Globus pallidus (tissue), 1 donor: ENCODE results near the gene B3GLCT.
"Not testable (repeated sequence)": the region's sequence is repeated elsewhere in the genome, so short reads cannot be mapped to it uniquely, and the experiment has no call there.

Experiments
- DNase-seq: peaks from one replicate; pipeline ENCODE4 v3.0.0-alpha.2; 2015; ENCODE audit warnings: low spot score

The B3GLCT gene

DNA sequence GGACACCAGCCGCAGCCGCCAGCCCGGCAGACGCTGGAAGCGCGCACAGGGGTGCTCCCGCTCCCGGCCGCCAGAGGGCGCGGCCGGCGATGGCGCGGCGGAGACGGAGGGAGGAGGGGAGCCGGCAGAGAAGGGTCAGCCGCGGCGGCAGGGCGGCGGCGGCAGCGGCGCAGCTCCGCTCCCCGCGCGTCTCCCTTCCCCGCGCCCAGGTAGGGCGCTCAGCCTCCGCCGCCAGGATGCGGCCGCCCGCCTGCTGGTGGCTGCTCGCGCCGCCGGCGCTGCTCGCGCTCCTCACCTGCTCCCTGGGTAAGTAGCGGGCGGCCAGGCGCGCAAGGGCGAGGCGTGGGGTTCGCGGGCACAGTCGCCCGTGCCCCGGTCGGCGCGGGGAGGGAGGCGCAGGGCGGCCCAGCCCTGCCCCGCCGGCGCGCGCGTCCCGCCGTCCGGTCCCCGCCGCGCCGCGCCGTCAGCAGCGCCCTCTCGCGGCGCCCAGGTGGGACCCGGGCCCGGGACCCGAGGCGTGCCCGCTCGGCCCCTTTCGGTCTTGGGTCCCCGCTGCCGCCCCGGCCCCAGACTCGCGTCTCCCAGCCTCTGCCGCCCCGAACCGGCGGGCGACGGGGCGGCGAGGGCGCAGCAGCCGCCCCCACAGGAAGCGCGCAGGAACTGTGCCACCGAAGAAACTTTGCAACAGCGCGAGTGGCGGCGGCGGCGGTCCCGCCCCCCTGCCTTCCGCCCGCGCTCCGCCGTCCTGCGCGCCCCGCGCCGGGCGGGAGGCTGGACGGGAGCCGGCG lies at the start of gene B3GLCT:
Gene B3GLCT (plus strand): TSS at position 127 of the 788 bp plus-strand sequence. CDS start 110 bp downstream, at position 237.
- peak; percentile 78 for DNase-seq

DNA sequence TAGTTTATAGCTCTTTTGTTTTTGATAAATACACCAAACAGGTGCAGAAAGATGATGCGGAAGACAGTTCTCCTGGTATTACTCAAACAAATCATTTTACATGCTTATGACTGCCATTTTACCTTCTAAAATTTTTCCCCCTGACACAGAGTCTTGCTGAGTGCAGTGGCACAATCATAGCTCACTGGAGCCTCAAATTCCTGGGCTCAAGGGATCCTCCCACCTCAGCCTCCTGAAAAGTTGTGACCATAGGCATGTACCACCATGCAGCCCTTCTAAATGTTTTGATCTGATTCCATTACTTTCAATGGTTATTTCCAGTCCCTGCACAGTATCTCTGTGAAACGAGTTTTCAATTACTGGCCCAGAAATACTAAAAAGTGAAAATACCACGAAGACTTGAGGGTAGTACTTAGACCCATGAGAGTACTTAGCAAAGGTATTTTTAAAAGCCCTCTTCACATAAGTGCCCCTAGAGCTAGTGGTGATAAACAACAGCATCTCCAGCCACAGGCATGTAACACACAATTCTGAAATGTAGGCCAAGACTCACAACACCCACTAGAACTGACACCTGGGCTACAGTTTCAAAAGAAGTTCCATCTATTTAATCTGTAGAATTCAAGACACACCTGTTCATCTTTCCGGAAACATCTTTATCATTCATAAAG lies 49.3 kb upstream of the B3GLCT start:
- no peak for DNase-seq

DNA sequence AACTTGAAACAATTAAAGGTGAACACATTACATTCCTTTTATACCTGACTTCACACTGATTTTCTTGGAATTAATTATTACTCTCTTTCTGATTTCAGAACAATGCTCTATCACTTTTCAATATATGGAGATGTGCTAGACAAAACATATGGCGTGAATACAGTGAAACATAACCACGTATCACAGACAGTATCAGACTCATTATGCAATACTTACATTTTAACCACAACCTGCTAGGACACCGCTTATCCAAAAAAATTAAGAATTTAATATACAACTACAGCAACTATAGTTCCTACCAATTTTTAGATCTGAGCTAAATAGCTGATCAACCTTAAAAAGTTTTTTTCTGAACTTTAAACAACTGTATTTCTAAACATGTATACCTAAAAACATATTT lies 47.9 kb upstream of the B3GLCT start:
- no peak for DNase-seq

DNA sequence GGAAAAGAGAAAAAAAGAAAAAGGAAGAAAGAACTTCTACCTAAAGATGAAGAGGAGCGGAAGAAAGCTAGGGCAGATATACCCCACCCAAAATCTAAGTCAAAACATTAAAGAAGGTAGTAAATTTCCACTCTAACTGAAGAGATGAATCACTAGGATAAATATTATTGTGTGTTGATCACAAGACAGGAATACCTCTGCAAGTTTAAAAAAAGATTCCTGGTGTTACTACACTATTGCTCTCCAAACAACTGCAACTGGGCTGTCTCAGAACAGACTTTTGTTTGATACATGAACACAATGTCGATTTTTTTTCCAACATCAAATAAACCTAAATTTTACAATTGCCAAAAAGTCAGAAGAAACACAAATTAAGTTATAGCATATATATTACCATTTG lies 44.8 kb upstream of the B3GLCT start:
- no peak for DNase-seq

DNA sequence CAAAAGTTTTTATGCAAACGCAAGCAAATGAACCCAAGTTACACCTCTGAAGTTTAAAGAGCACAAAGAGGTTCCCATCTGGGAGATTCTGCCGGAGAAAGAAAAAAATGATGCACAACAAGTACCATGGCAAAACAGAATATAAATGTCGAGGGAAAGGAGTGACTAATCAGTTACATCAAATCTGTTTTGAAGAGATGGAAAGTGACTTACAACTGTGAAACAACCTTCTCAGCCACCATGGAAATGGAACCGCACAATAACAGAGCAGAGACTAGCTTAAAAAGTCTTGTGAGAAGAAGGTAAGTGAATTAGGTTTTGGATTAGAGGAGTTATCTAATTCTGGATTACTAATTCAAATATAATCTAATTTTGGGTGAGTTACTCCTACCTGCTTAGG lies 40.5 kb upstream of the B3GLCT start:
- no peak for DNase-seq

DNA sequence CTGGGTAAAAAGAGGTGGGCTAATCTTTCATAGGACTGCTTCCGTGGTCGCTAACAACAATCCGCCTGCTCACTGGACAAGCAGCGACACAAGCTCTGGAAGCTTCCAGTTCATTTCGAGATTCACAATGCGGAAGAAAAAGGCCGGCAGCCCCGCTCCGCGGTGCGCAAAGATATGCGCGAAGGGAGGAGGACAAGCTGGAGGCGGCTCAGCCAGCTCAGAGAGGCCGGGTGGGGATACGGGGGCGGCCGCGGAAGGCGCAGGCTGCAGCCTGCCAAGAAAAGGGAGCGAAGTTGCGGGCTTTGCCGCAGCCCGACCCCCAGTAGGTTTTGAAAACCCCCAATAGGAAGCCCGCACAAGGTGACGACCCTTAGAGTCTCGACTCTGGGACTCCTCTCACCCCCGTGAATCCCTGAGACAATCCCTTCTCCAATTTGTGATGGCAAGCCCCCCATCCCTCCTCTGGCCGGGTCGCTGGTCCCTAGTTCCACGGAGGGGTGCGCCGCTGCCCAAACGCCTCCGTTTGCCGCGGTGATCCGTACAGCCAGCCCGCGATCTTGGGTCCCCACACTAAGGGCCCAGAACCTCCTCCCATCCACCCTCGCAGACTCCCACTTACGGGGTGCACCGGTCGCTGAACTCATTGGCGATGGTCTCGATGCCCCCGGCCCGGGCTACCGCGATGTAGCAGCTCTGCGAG lies 38.8 kb upstream of the B3GLCT start:
- DNase-seq, result peak; percentile 57

DNA sequence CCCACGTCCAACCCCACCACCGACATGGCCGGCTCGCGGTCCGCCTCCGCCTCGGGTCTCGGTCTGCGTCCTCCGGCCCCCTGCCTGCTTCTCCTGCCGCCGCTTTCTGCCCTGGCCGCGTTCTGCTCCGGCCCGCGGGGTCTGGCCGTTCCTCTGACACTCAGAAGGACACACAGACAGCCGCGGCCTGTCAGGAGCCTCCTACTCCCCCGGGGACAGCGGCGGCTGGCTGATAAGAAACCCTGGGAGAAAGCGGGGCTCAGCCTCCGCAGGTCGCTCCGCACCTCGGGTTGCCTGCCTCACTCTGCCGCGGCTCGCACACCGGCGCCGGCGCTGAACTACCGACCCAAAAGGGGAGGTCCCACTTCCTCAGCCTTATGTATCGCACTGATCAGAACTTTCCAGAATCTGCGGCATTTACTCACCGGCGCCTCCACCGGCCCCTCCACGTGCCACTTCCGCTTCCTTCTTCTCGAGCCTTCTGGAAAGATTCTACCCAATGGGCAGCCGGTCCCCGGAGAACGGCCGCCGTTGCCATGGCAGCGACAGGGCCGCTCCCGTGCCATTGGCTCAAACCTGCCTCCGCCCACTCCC lies 38.1 kb upstream of the B3GLCT start, which contains the start of gene HSPH1:
Gene HSPH1 (minus strand): TSS at position 348 of the 594 bp plus-strand sequence. CDS start 322 bp downstream, at position 26.
- peak; percentile 98 for DNase-seq

DNA sequence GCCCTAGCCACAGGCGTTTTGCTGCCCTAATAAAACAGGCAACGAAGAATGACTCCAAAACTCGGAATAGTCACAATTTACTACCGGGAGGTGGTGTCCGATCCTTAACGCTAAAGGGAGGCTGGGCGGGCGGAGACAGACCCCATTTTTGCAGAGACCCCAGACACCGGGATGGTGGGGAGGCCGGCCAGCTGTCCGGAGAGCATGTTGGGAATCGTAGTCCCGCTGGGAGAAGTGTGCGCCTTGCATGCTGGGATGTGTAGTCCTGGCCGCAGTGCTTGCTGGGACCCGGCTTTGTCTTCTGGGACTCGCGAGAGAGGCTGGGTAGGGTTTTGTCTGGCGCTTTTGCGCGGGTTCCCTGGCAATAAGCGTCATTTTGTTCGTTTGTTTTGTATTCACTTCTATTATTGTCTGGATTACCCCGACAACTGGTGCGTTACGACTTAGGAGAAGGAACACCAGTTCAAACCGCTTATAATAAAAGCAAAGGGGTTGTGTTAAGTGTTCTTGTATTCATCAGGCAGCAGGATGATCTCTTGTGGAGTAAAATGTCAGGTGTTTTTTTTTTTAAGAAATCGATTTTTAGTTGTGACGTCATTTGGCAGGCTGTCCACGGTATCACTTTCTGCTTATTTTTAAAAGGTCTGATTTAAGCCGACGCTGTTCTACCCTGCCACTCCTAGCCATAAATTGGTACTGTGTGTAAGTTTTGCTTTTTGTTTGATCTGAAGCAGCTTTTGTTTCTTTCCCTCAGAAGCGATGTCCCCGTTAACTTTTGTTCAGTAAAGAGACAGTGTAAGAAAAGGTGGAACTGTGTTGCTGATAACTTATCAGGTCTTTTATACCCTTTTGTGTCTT lies 37.4 kb upstream of the B3GLCT start:
- peak; percentile 98 for DNase-seq

DNA sequence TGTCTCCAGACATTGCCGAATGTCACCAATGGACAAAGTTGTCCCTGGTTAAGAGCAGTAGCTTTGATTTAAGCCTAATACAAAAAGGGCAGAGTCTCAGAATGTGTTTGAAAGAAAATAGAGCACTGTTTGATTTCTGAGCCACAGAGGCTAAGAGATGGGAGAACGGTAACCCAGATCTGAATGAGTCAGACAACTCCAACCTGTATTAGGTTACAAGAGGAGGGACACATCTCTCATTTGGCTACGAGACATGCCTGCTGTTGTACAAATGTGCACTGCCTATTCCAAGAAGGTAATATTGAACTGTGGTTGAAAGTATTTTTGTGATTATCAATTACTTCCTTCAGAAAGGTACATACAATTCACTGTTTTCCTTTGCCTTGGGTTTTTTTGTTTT lies 33.2 kb upstream of the B3GLCT start:
- DNase-seq, result no peak

DNA sequence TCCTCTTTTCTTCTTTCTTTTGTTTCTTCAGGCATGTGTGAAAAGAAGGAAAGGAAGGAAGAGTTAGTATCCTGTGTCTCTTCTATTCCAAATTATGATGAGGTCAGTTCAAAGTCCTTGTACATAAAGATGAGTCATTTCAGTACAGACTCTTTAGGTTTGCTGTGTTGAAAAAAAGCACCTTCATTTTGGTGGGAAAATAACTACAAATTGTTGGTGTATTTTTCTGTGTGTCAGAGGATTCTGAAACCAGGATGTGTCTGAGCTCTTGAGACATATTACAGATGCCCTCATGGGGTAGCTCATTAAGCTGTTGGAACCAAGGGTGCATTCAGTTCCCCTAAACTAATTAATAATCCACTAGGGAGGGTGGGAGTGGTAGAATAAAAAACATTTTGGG lies 32.3 kb upstream of the B3GLCT start:
- DNase-seq, result no peak

DNA sequence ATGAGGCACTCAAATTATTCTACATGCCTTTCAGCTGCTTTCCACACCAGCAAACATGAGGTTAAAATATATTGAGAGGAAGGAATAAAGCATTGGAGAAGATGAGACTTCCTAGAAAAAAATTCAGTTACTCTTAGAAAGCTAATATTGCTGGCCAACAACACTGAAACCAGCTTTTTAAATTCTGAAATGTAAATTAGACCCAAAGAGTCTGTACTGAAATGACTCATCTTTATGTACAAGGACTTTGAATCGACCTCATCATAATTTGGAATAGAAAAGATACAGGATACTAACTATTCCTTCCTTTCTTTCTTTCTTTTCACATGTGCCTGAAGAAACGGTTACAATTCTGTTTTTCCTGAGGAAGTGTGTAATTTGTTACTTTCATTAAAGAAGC lies 31.6 kb upstream of the B3GLCT start:
- no peak for DNase-seq

DNA sequence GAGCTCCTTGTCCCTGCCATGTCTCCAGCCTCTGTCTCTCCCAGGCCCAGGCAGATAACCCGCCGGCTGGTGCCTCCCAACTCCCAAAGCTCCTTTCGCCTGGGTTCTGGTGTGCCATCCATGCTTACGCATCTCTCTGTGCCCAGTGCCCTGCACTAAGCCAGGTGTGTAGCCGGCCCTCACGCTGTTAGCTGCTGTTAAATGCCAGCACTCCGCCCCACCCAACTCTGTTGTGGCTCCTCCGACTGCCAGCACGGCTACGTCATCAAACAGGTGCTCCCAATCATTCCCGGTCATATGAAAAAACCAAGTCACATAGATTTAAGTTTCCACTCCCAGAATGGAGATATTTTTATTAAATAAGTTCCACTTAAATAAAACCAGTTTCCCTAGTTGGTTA lies 31.0 kb upstream of the B3GLCT start:
- DNase-seq, result no peak

DNA sequence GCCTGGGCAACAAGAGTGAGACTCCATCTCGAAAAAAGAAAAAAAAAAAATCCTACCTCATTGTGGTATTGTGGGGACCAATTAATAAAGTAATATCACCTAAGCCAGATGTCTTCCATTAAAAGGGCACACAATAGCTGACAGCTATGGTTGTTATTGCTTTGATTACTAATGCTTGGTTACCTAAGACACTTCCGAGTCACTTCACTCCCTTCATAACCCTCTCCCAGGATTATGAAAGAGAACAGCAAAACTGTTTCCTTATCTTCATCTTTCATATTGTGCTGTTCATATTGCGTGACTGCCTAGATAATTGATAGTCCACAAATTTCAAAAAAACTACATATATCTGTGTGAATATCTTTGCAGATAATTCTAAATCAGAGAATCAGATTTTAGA lies 27.8 kb upstream of the B3GLCT start:
- DNase-seq, result no peak

DNA sequence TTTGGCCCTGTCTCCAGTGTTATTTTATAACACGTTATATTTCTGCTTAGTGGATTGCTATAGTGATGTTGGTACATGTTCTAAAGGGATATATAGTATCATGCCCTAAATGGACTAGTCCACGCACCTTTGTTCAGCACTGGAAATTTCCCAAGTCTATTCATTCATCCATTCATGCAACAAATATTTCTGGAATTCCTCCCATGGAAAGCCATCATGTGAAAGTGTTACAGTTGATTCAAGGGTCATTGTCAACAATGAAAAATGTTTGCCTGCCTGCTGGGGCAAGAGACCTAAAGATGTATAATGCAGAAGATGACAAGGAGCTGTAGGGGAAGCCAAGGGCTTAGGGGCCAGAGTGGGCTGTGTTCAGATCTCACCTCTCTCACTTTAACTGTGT lies 27.2 kb upstream of the B3GLCT start:
- no peak for DNase-seq

DNA sequence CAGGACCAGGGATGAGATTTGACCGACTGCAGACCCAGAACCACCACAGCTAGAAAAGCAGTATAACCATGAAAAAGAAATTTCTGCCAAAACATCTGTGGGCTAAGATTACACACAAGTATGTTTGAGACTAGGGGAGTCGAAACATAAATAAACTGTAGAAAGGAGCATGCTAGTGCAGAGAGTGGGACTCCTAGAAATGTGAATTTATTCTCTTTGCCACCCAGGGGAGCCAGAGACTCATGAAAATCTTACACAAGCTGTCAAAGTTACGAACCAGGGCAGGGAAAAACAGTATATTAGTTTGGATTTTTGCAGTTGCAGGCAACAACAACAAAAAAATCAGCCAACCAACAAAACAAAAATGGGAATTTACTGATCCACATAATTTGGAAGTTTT lies 25.8 kb upstream of the B3GLCT start:
- peak; percentile 51 for DNase-seq

DNA sequence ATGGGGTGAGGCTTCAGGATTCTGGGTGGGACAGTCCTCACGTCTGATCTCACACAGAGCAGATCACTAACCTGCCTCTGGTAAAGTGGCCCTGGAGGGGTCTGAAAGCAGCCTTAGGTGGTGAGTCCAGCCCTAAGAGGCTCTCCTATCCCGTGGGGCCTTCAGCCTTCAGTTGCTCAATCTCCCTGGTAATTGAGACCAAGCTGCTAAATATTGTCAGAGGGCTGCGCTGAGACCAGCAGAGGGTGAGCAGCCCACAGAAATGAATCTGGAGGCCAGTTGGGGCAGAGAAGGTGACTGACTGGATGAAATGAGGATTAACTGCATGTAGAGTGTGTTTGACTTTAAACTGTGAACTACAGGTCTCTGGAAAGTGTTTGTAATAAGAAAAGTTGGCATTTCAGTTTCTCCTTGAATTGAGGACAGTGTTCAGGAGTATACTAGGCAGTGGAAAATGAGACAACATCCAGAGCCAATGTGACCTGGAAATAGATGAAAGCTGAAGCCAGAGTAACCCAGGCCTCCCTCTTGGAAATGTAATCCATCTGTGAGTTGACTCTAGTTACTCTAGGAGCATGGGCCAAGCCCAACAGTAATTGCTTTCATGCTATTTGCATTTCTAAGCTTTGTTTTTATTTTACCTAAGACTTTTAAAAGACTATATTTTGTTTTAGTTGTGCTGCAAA lies 23.8 kb upstream of the B3GLCT start:
- DNase-seq, result no peak

DNA sequence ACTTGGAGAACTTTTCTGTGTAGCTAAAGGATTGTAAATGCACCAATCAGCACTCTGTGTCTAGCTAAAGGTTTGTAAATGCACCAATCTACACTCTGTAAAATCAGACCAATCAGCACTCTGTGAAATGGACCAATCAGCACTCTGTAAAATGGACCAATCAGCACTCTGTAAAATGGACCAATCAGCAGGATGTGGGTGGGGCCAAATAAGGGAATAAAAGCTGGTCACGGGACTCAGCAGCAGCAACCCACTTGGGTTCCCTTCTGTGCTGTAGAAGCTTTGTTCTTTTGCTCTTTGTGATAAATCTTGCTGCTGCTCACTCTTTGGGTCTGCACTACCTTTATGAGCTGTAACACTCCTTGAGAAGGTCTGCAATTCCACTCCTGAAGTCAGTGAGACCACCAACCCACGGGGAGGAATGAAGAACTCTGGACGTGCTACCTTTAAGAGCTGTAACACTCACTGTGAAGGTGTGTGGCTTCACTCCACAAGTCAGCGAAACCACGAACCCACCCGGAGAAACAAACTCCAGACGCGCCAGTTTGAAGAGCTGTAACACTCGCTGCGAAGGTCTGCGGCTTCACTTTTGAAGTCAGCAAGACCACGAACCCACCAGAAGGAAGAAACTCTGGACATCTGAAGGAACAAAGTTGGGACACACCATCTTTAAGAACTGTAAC lies 21.8 kb upstream of the B3GLCT start:
- DNase-seq, result not testable (repeated sequence)

DNA sequence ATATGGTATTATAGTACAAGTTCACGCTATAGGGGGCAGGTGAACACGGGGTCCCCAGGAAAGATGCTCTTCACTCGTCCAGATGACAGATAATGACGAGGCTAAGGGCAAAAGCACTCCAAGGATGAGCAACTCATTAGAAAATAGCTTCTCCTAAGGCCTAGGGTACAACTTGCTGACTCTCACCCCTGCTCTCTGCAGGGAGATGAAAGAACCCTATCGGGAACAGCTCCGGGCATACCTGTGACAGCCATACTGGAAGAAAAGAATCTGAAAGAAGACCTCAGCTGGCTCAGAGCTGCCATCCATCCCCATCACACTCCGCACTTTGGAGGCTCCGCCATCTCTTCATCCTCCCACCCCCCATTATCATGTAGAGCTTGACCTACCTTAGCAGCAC lies 20.5 kb upstream of the B3GLCT start:
- no peak for DNase-seq

DNA sequence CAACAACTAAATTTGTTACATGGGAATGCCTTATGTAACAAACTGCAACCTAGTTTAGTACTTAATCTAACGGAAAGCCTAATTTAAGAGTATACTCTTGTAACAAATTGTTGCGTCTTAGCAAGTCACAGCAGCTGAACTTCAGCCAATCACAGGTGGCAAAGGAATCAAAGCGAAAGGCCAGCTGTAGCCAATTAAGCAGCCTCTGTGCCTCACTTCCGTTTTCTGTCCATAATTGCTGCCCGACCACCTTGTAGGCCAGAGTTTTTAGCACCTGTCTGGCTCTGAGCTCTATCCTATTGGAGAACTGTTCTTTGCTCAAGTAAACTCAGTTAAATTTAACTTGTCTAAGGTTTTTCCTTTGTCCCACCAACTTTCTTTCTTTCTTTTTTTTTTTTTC lies 20.0 kb upstream of the B3GLCT start:
- no peak for DNase-seq

DNA sequence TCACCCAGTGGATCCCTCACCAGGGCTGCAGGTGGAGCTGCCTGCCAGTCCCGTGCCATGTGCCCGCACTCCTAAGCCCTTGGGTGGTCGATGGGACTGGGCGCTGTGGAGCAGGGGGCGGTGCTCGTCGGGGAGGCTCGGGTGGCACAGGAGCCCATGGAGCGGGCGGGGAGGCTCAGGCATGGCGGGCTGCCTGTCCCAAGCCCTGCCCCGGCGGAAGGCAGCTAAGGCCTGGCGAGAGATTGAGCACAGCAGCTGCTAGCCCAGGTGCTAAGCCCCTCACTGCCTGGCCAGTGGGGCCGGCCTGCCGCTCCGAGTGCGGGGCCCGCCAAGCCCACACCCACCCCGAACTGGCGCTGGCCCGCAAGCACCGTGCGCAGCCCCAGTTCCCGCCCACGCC lies 16.8 kb upstream of the B3GLCT start:
- DNase-seq, result no peak
